ENCODE measurements around the gene KANTR.

GRCh38 chrX:53050841-53051240 is 43.1 kb upstream of the KANTR start:
- TF ChIP-seq CTCF (IDR thresholded peaks at IDR 0.05; ENCODE audit: low read depth, low read length) (no peak), EZH2phosphoT487 (IDR thresholded peaks at IDR 0.05; ENCODE audit: low read depth) (no peak)

Data from OCI-LY3 (cell line).